Skeletal muscle satellite cell (primary cell): Measurements from ENCODE around the gene SIGLEC10. TPM values are rescaled to one million over a fixed set of nuclear protein-coding genes. Genes with fewer than 3 reads are reported as not detected.

ENCODE experiments used
- small RNA-seq: library from RNA; depleted of rRNA; stranded (forward); fragments of <200 nt; gene quantifications from one replicate; pipeline ENCODE3, GENCODE V24; 2012

The SIGLEC10 gene

Small RNAs within 50 kb of the gene (small RNA-seq; reads per million reads assigned to genes)
- gene AC020914.5: not detected
